ENCODE measurements around the gene PCMTD2.

PCMTD2 gene

GRCh38 chr20:64239449-64240242 is 15.9 kb upstream of the PCMTD2 start:
- no peak for DNase-seq

DNA sequence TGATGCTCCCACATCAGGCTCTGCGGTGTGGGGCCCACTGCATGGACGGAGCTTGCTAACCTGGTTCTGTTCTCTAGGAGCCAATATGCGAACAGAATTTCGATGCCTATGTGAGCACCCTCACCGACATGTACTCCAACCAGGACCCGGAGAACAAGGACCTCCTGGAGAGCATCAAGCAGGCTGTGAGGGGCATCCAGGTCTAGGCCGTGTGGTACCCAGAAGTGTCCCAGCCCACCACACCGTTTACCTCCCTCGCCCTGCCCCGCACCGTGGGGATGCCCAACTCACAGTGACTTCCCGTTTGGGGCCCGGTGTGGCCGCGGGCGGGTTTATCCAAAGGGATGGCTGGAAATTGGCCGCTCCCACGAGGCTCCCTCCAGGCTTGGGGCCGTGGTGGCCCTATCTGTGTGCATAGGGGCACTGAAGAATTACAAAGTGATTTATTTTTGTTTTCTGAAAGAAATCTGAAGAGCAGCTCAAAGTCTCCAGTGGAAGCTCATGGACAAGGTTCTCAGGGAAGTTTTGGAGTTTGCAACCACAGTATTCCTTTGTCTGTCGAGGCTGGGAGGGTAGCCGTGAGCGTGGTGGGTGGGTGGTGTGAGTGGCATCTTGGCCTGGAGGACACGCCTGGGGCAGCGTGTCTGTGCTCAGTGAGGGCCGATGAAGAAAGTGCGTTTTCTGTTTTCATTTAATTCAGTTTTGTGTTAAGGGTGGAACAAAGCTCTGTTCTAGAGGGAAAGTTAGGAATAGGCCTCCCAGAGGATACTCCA is 15.1 kb upstream of the PCMTD2 start:
- no peak for DNase-seq

DNA sequence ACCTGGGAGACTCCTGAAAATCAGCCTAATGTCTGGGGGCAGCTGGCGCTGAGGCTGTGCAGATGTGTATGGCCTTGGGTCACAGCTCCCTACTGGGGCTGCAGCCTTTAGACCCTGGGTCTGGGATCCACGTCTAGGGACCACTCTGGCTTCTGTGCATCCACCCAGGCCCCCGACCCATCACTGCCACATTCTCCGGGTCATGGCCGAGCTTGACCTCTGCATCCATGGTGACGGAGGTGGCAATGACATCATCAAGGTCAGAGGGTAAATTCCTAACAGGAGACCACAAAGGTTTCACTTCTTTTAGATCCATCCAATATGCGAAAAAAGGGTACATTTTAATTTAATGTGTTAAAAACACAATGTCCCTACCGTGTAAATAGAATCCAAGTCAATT is 14.5 kb upstream of the PCMTD2 start:
- DNase-seq, result no peak

- no peak for DNase-seq
Observed at GRCh38 chr20:64242003-64242796, 13.3 kb upstream of the PCMTD2 start.

GRCh38 chr20:64242797-64243475 is 12.6 kb upstream of the PCMTD2 start:
- DNase-seq, result no peak

- DNase-seq, result no peak
Observed at GRCh38 chr20:64244281-64244805, 11.2 kb upstream of the PCMTD2 start.

- DNase-seq, result no peak
Observed at GRCh38 chr20:64244870-64245603, 10.5 kb upstream of the PCMTD2 start.

GRCh38 chr20:64245746-64246595 is 9.6 kb upstream of the PCMTD2 start:
- DNase-seq, result no peak

- DNase-seq, result no peak
Observed at GRCh38 chr20:64246616-64247306, 8.8 kb upstream of the PCMTD2 start.

GRCh38 chr20:64247307-64247618 is 8.3 kb upstream of the PCMTD2 start:
- DNase-seq, result no peak

DNA sequence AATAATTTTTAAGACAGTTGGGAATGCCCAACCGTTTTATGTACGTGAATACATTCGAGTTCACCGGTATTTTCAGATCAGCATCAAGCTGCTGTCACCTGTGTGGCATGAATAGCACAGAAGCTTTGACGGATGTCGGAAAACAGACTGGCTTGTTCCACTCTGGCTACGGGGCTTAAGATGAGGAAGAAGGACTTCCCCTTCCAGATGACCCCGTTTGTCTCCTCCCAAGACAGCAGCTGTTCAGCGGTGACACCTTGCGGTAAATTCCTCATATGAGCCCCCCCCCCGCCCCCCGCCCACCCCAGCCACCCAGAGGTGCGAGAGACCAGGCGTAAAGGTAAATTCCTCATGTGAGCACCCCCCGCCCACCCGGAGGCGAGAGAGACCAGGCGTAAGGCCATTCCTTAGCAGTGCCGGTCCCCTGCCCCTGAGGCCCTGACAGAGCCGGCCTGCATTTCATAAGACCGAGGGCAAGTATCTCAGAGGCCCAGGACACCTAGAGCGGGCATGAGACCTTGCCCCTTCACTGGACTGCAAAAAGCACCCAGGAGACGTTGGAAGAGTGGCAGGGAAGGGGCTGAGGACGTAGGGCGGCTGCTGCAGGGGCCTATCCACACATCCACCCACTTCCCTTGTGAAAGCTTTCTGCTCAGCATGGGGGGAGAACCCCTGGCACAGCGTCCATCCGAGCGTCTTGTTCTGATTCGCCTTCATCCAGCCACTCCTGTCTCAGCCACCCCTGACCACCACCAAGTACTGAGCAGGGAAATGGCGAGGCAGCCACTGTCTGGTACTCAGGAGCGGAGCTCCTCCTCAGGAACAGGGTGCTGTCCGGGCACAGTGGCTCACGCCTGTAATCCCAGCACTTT is 7.3 kb upstream of the PCMTD2 start:
- DNase-seq, result no peak

DNA sequence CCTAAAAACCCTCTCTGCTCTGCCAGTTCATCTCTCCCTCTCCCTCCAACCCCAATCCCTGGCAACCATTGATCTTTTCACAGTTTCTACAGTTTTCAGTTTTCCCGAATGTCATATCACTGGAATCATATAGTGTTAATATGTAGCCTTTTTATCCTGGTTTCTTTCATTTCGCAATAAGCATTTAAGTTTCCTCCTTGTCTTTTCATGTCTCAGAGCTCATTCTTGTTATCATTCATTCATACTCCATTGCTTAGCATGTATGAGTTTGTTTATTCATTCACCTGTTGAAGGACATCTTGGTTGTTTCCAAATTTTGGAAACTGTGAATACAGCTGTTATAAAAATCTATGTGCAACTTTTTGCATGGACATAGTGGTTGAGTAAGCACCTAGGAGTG is 5.5 kb upstream of the PCMTD2 start:
- DNase-seq, result no peak

GRCh38 chr20:64253000-64253383 is 2.6 kb upstream of the PCMTD2 start:
- DNase-seq, result no peak

- no peak for DNase-seq
Observed at GRCh38 chr20:64253443-64253842, 2.1 kb upstream of the PCMTD2 start.

- no peak for DNase-seq
Observed at GRCh38 chr20:64254156-64254555, 1.4 kb upstream of the PCMTD2 start.

- DNase-seq, result no peak
Observed at GRCh38 chr20:64254571-64255360, 782 bp upstream of the PCMTD2 start.

DNA sequence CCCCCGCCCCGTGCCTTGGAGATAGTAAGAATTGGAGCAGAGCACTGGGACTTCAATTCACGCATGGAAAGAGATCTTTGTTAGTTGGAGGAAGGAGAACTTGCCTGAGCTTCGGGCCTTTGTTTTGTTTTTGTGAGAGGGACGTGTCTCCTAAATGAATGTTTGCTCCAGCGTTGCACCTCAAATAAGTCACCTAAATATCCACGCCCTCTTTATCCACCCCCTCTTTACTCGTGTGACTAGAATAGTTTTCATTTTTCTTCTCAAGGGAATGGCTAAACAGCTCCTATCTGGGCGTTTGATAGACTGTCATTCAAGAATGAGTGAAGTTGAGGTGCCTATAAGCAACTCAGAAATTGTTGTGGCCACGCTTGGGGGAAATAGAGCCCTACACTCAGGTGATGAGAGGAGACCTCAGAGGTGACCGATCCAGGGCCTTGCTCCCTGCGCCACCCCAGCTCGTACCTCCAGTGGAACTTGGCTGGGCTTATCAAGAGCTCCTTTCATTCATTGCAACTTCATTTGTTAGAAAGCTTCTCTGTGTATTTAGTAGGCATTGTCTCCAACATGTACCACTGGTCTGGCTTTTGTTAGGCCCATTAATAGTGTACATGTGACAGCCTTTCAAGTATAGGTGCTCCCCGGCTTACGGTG is 861 bp downstream of the PCMTD2 start:
- DNase-seq, result no peak

DNA sequence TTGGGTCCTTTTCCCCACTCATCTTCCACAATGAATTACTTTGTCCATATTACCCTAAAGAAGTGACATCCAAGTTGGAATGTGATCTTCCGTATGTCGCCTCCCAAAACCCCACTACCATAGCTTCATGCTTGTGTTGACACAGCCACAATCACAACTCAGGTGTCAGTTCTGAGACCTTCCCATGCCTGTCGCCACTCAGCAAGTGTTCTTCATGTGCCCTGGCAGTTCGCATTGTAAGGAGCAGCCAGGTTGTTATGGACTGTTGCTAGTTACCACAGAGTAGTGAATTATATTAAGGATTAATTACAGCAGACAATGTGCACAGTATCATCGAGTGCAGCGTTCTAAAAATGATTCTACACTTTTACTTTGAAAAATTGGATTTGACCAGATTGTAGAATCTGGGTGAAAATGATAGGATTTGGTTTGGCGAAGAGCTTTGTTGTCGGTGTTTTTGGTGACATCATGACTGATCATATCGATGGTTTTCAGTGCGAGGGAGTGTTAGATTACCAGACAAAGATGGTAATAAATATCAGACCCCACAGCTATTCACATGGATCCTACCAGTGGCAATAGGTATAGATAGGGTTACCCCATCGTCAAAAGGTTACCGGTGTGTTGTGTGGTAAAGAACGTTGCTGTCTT is 1.7 kb downstream of the PCMTD2 start:
- DNase-seq, result no peak
